Activated CD4-positive, alpha-beta T cell treated with anti-CD3 and anti-CD28 coated beads, Interleukin-2, amount 10 ng/mL, durations not matched to agents 7 days and 5 days (primary cell): ENCODE results near the gene PROM1. TPM values are rescaled to one million over a fixed set of nuclear protein-coding genes. Genes with fewer than 3 reads are reported as not detected.

Source experiments
- CTCF ChIA-PET: fragments of 350-600 bp; sonication (Branson Sonifier 250); formaldehyde crosslinking; loops from one replicate; lab custom pipeline; 2021; ENCODE audit warnings: antibody characterized with exemption; lab: Charles Lee
- POLR2A ChIA-PET: fragments of 350-600 bp; sonication (Branson Sonifier 250); formaldehyde crosslinking; loops from one replicate; lab custom pipeline; 2021; ENCODE audit warnings: antibody characterized with exemption; lab: Charles Lee
- DNase-seq: peaks from one replicate; pipeline ENCODE4 v3.0.0-alpha.2; 2020
- H3K27ac Mint-ChIP-seq: one replicate; pipeline ENCODE4 v1.8.0; 2021; ENCODE audit warnings: mild to moderate bottlenecking, moderate library complexity, mixed read lengths
- H3K27me3 Mint-ChIP-seq: one replicate; pipeline ENCODE4 v1.8.0; 2021; ENCODE audit warnings: mixed read lengths
- H3K36me3 Mint-ChIP-seq: one replicate; pipeline ENCODE4 v1.8.0; 2021; ENCODE audit warnings: low read depth, mixed read lengths
- H3K4me1 Mint-ChIP-seq: one replicate; pipeline ENCODE4 v1.8.0; 2021; ENCODE audit warnings: mixed read lengths
- H3K4me3 Mint-ChIP-seq: one replicate; pipeline ENCODE4 v1.8.0; 2021; ENCODE audit warnings: mild to moderate bottlenecking, moderate library complexity, mixed read lengths
- H3K9me3 Mint-ChIP-seq: one replicate; pipeline ENCODE4 v1.8.0; 2021; ENCODE audit warnings: mixed read lengths
- total RNA-seq, 2 experiments: library from RNA; stranded (reverse); gene quantifications; one replicate each; pipeline ENCODE4 v1.2.3, GENCODE V29; 2021

The PROM1 gene
- total RNA-seq, 2 experiments from 2014 or later: not detected

DNA sequence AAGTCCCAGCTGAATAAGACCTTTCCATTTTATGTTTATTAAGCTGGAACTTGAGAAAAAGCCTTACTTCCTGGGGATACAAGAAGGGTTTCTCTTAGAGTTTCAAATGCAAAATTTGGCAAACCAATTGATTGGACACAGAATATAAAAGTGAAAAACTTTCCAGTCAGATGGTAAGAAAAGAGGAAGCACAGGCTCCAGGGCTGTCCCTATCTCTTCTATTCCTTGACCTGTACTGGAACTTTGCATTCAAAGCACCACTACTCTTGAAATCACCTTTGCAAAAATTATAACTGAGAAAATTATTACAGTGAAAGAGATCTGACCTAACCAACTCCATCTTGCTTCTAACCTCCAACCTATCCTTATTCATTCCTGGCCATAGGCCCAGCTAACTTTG lies 11.7 kb downstream of the PROM1 start:
- peaks cover 7% of the 10 kb centered on the region for H3K4me1 Mint-ChIP-seq
- H3K4me3 Mint-ChIP-seq: no peak overlapping the region
- no peaks in the 10 kb centered on the region for H3K36me3 Mint-ChIP-seq
- ChIA-PET CTCF (interaction anchor here (1.1 kb wide), 1 partner anchor 11 kb away, joined by 3 read pairs; no protein-coding TSS in a partner anchor), POLR2A (no interaction called here)
- no peak overlapping the region for H3K27ac Mint-ChIP-seq
- no peak for DNase-seq
- peaks cover 38% of the 10 kb centered on the region for H3K27me3 Mint-ChIP-seq
- no peaks in the 10 kb centered on the region for H3K9me3 Mint-ChIP-seq

DNA sequence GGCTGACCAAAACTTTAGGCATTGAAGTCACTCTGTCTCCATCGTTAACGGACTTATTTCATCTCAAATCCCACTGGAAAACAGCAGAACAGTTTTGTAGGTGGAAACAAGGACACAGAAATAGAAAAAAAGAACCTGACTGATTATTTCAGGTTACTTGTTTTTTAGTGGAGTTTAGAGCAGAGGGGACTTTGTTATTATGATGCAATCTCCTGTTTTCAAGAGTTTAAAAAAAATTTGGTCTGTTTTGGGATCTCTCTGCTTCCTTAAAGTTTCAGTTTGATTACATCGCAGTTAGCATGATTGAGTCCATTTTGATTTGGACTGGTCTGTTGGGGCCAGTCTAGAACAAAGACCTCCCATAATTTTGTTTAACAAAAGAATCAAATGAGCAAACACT lies 13.6 kb downstream of the PROM1 start:
- peaks cover 32% of the 10 kb centered on the region for H3K27me3 Mint-ChIP-seq
- ChIA-PET CTCF (no interaction called here), POLR2A (no interaction called here)
- H3K4me3 Mint-ChIP-seq: no peak overlapping the region
- no peaks in the 10 kb centered on the region for H3K36me3 Mint-ChIP-seq
- peaks cover 7% of the 10 kb centered on the region for H3K4me1 Mint-ChIP-seq
- H3K27ac Mint-ChIP-seq: no peak overlapping the region
- no peak for DNase-seq
- H3K9me3 Mint-ChIP-seq: no peaks in the 10 kb centered on the region

DNA sequence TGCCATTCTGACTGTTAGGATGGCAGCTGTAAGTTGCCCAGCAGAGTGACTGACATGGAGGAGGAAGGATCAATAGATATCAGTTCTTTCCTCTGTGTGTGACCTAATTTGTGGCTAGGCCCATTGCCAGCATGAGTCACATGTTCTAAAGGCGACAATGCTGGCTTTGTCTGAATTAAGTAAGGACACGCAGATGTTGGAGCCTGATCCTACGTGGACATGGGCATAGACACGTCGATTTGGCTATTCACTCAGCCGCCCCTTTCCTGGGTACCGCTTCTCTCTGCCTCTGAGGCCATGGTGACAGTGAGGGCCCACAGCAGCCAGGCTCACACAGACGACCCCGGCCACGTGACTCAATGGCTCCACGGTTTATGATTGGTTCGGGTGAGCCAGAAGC lies 16.3 kb downstream of the PROM1 start:
- Mint-ChIP-seq H3K9me3 (peaks cover 7% of the 10 kb centered on the region), H3K27me3 (peaks cover 17% of the 10 kb centered on the region), H3K27ac (no peak overlapping the region), H3K4me1 (peaks cover 9% of the 10 kb centered on the region), H3K36me3 (no peaks in the 10 kb centered on the region), H3K4me3 (no peak overlapping the region)
- POLR2A ChIA-PET: no interaction called here
- no peak for DNase-seq
- CTCF ChIA-PET: no interaction called here

DNA sequence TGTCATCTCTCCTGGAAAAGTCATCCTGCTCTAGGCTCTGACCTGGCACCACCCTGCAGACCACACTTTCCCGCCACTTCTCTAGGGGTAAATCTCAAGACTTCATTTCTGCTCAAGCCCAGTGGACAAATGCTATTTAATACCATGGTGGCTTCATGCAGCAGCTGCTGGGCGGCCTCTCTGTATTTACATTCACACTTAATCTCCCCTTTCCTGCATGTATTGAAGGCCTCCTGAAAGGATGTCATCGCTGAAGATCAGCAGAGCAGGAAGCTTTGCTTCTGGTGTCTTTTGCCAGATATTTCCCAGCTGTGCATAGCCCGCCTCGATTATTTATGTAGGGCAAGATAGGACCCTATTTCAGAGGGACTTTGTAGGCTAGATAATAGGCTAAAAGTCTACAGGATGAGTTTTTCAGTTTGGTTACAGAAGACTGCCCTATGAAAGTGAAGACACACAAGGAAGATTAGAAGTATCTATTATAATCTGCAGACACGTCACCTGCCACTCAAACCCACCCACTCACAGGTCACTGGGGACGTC lies 17.2 kb downstream of the PROM1 start:
- H3K4me3 Mint-ChIP-seq: no peak overlapping the region
- DNase-seq: no peak
- POLR2A ChIA-PET: no interaction called here
- no peak overlapping the region for H3K27ac Mint-ChIP-seq
- H3K27me3 Mint-ChIP-seq: peaks cover 12% of the 10 kb centered on the region
- CTCF ChIA-PET: no interaction called here
- no peaks in the 10 kb centered on the region for H3K36me3 Mint-ChIP-seq
- peaks cover 7% of the 10 kb centered on the region for H3K9me3 Mint-ChIP-seq
- H3K4me1 Mint-ChIP-seq: peaks cover 9% of the 10 kb centered on the region

DNA sequence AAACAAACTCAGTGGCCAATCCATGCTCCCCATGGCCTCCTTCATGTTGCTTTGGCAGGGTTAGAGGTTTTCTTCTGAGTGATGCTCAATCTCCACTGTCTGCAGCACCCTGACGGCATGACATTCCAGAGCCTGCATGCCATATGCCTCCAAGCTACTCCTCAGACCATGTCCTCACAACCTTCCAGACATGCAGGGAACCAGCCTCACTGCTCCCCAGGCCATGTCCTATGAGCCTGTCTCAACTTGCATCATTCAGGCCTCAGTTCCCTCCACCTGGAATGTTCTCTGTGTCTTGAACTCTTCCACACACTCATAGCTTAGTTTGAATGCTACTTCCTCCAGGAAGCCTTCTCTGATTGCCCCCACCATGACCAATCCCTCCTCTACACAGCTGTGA lies 18.8 kb downstream of the PROM1 start:
- H3K36me3 Mint-ChIP-seq: no peaks in the 10 kb centered on the region
- H3K4me3 Mint-ChIP-seq: no peak overlapping the region
- H3K27ac Mint-ChIP-seq: no peak overlapping the region
- POLR2A ChIA-PET: no interaction called here
- CTCF ChIA-PET: interaction anchor here (0.9 kb wide), 1 partner anchor 14 kb away, joined by 3 read pairs; no protein-coding TSS in a partner anchor
- DNase-seq: no peak
- peaks cover 7% of the 10 kb centered on the region for H3K9me3 Mint-ChIP-seq
- H3K27me3 Mint-ChIP-seq: peaks cover 9% of the 10 kb centered on the region
- peaks cover 4% of the 10 kb centered on the region for H3K4me1 Mint-ChIP-seq

DNA sequence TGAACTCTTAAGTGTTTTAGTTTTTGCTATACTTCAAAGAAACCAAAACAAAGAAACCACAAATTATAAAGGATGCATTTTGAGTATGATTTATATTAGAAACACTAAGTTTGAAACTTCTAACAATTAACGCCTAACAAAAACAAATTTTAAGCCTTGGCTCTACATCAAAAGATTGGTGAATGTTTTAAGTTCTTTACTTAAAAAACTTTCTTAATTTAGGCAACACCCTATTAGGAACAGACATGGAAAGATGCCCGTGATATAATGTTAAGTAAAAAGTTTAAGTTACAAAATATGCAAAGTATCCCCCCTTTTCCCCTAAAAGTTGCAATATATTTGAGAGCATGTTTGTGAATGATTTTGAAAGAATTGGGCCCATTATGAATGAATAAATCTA lies 21.2 kb downstream of the PROM1 start:
- peaks cover 7% of the 10 kb centered on the region for H3K9me3 Mint-ChIP-seq
- ChIA-PET POLR2A (no interaction called here), CTCF (no interaction called here)
- H3K36me3 Mint-ChIP-seq: no peaks in the 10 kb centered on the region
- H3K27ac Mint-ChIP-seq: no peak overlapping the region
- no peak overlapping the region for H3K4me3 Mint-ChIP-seq
- DNase-seq: no peak
- peaks cover 4% of the 10 kb centered on the region for H3K4me1 Mint-ChIP-seq
- H3K27me3 Mint-ChIP-seq: peaks cover 14% of the 10 kb centered on the region

DNA sequence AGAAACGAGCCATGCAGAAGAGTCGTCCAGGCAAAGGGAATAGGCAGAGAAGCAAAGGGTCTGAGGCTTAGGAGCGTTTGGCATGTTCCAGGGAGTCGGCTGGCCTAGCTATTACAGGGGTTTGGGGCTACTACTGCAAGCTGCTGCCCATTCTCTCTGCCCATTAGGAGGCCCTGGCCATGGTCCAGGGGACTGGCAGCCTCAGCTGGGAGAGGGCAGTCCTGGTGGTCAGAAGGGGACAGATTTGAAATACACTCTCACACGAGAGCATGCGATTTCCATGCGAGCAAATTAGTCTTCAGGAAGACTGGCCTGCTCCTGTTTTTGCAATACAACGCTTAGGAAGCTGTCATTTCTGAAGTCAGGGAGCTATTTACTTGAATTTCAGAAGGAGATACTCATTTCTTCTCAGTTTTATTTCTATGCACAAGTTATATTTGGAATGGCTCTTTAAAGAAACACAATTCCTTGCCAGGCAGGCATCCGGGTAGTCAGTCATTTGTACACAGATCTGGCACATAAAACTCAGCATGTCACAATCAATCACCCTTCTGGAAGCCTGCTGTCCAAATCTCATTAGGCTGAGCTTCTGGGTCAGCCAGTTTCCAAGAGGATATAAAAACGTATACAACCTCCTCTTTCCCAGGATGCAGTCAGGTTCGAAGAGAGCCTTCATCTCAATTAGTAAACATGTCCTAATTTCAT lies 27.0 kb downstream of the PROM1 start:
- H3K4me1 Mint-ChIP-seq: no peaks in the 10 kb centered on the region
- no peak for DNase-seq
- no peak overlapping the region for H3K27ac Mint-ChIP-seq
- H3K27me3 Mint-ChIP-seq: peaks cover 42% of the 10 kb centered on the region
- H3K36me3 Mint-ChIP-seq: no peaks in the 10 kb centered on the region
- no peak overlapping the region for H3K4me3 Mint-ChIP-seq
- CTCF ChIA-PET: no interaction called here
- no peaks in the 10 kb centered on the region for H3K9me3 Mint-ChIP-seq
- POLR2A ChIA-PET: interaction anchor here (0.6 kb wide), 1 partner anchor 94 kb away, joined by 3 read pairs; no protein-coding TSS in a partner anchor

DNA sequence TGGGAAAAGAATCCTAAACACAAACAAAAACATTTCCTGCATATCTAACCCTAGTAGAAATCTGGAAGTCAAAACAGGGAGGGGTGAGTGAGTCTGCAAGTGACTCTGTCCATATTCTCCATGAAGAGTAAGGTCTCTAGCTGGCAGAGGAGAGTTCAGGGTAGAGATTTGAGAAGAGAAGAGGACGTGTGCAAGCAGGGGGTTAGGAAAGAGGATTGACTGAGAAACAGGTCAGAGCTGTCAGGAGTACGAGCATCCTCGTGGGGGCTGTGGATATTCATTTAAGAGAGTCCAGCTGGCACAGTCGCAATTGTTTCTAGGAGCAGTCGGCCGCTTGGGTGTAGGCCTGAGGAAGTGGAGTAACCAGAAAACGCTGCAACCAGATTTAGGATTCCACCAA lies 27.9 kb downstream of the PROM1 start:
- no peak overlapping the region for H3K4me3 Mint-ChIP-seq
- DNase-seq: no peak
- no peak overlapping the region for H3K27ac Mint-ChIP-seq
- H3K27me3 Mint-ChIP-seq: peaks cover 38% of the 10 kb centered on the region
- no peaks in the 10 kb centered on the region for H3K4me1 Mint-ChIP-seq
- H3K36me3 Mint-ChIP-seq: no peaks in the 10 kb centered on the region
- CTCF ChIA-PET: no interaction called here
- POLR2A ChIA-PET: no interaction called here
- no peaks in the 10 kb centered on the region for H3K9me3 Mint-ChIP-seq

DNA sequence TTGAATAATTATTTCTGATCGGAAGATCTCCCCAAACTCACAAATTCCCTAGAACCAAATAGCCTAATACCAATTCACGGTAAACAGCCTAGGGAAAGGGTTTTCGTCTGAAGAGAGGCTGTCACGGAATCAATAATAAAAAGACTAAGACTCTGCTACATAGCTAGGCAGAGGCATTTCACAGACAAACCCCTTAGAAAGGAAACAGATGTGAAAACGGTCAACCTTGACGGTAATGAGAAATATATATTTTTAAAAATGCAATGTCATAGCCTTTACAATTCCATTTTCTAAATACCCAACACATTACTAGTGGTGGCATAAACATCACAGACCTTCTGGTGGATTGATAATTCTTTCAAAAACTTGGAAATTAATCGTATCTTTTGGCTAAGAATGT lies 28.4 kb downstream of the PROM1 start:
- Mint-ChIP-seq H3K4me3 (no peak overlapping the region), H3K27me3 (peaks cover 38% of the 10 kb centered on the region), H3K9me3 (no peaks in the 10 kb centered on the region), H3K4me1 (no peaks in the 10 kb centered on the region), H3K27ac (no peak overlapping the region), H3K36me3 (no peaks in the 10 kb centered on the region)
- CTCF ChIA-PET: no interaction called here
- POLR2A ChIA-PET: no interaction called here
- no peak for DNase-seq

DNA sequence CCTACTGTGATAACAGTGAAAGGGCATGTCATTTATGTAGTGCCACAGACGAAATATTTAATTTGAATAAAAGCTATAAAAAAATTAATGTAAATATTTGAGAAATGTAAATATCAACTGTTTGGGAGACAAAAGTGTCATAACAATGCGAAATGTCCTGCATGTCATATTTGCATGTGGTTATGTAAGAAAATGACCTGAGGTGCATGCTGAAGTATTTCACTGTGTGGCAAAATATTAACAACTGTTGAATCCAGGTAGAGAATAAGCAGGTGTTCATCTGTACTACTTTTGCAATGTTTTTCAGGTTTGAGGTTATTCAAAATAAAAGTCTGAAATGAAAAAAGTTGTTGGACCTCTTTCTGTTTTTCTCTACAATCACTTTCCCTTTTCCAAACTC lies 30.9 kb downstream of the PROM1 start:
- ChIA-PET POLR2A (no interaction called here), CTCF (no interaction called here)
- Mint-ChIP-seq H3K27me3 (peaks cover 36% of the 10 kb centered on the region), H3K4me3 (no peak overlapping the region), H3K9me3 (no peaks in the 10 kb centered on the region), H3K27ac (no peak overlapping the region), H3K36me3 (no peaks in the 10 kb centered on the region), H3K4me1 (no peaks in the 10 kb centered on the region)
- no peak for DNase-seq

DNA sequence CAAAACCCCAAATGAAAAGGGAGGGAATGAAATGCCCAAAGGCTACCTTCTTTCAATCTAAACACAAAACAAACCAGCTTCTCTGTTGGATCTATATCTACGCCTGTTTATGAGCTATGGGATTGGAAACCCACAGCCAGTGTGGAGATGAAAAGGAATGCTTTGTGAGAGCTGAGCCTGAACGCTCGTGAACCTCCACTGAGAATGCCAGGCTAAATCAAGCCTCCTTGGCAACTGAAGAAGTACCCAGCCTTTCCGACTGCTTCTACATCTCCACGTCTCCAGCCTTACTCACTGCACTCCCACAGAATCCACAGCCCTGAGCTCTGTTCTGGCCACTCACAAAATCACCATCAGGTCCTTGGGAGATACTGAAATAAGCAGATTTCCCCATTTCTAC lies 31.8 kb downstream of the PROM1 start:
- CTCF ChIA-PET: no interaction called here
- Mint-ChIP-seq H3K27me3 (peaks cover 29% of the 10 kb centered on the region), H3K9me3 (no peaks in the 10 kb centered on the region), H3K36me3 (no peaks in the 10 kb centered on the region), H3K4me1 (no peaks in the 10 kb centered on the region), H3K27ac (no peak overlapping the region), H3K4me3 (no peak overlapping the region)
- DNase-seq: no peak
- POLR2A ChIA-PET: no interaction called here

DNA sequence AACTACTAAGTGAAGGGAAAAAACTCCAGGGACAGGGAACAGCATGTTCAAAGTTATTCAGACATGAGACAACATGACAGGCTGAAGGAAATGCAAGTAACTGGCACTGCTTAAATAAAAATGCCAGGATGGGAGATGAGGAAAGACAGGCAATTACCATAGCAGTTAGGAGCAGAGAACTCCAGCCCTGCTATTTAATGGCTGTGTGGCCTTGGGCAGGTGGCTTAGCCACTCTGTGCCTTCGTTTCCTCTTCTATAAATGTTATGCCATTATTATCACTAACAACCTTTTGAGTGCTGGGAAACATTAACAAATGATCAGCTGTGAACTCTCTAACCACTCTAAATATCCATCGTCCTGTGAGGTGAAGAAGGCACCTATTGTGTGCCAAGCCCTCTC lies 32.7 kb downstream of the PROM1 start:
- ChIA-PET CTCF (no interaction called here), POLR2A (no interaction called here)
- Mint-ChIP-seq H3K4me3 (no peak overlapping the region), H3K4me1 (no peaks in the 10 kb centered on the region), H3K36me3 (no peaks in the 10 kb centered on the region), H3K27me3 (peaks cover 20% of the 10 kb centered on the region), H3K27ac (no peak overlapping the region), H3K9me3 (no peaks in the 10 kb centered on the region)
- DNase-seq: no peak

DNA sequence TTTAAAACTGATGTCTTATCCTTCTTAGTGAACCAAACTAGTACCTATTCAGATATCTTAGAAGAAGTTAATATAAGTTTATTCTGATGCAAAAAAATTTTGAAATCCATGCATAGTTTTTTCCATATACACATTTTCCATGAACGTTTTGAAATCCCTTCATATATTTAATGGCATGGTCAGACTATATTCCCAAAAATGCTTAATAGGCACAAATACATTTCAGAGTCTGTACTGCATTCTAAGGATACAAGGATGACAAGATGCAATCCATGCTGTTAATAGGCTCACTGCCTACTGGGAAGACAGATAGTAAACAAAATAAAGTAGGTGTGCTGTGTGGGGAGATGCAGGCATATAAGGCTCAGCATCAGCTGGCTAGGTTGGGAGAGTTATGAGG lies 33.2 kb downstream of the PROM1 start:
- H3K36me3 Mint-ChIP-seq: no peaks in the 10 kb centered on the region
- H3K27me3 Mint-ChIP-seq: peaks cover 16% of the 10 kb centered on the region
- CTCF ChIA-PET: no interaction called here

More for the DNA sequence above, 33.2 kb downstream of the PROM1 start:
- no peaks in the 10 kb centered on the region for H3K4me1 Mint-ChIP-seq
- no peaks in the 10 kb centered on the region for H3K9me3 Mint-ChIP-seq
- DNase-seq: no peak
- no peak overlapping the region for H3K27ac Mint-ChIP-seq
- POLR2A ChIA-PET: no interaction called here
- no peak overlapping the region for H3K4me3 Mint-ChIP-seq
